SK-N-SH (cell line): ENCODE results near the gene WDR82. TPM values are rescaled to one million over a fixed set of nuclear protein-coding genes. Genes with fewer than 3 reads are reported as not detected.

Experiments used
- CTCF ChIA-PET: fragments of 300-600, 350-600 bp; formaldehyde crosslinking; extraction: SDS; loops from one replicate; lab custom pipeline; 2021; lab: Yijun Ruan, JAX
- POLR2A ChIA-PET: fragments of 350-600 bp; sonication (Branson Sonifier 250); formaldehyde crosslinking; extraction: SDS; loops from one replicate; lab custom pipeline; 2020; ENCODE audit warnings: antibody characterized with exemption, inconsistent platforms; lab: Yijun Ruan, JAX
- DNase-seq: peaks from one replicate; pipeline ENCODE4 v3.0.0; 2012
- H2AFZ ChIP-seq: fragments of 200-600 bp; sonication (generic); 2 replicates; pipeline ENCODE4 v1.8.1; 2016; ENCODE audit warnings: antibody characterized with exemption, mild to moderate bottlenecking, low read depth
- H3F3A ChIP-seq: fragments of 200-600 bp; sonication (generic); replicated peaks from 2 replicates; pipeline ENCODE3; 2016; ENCODE audit warnings: antibody characterized with exemption, mild to moderate bottlenecking; ENCODE audit not compliant: insufficient read depth
- H3K27ac ChIP-seq, 2 experiments: fragments of 200-500 bp in 1 of 2; fragments of 200-600 bp in 1 of 2; sonication (Bioruptor generic) in 1 of 2; sonication (generic), shearing (Covaris generic) in 1 of 2; 2 replicates each; pipeline versions ENCODE4 v1.5.1 to v1.6.1; 2014 to 2016; ENCODE audit warnings: low read depth in 2 of 2, inconsistent platforms in 1 of 2, low read length in 1 of 2, mild to moderate bottlenecking in 1 of 2, mixed read lengths in 1 of 2
- H3K27me3 ChIP-seq: fragments of 200-600 bp; sonication (generic), shearing (Covaris generic); 2 replicates; pipeline ENCODE4 v1.6.1; 2016; ENCODE audit warnings: mixed run types; ENCODE audit not compliant: insufficient read depth
- H3K36me3 ChIP-seq, 2 experiments: fragments of 200-500 bp in 1 of 2; fragments of 200-600 bp in 1 of 2; sonication (Bioruptor generic) in 1 of 2; sonication (generic) in 1 of 2; replicated peaks in 1 of 2; 2 replicates each; pipeline versions ENCODE3 to v1.5.1; 2014 to 2016; ENCODE audit warnings: low read length in 1 of 2, mild to moderate bottlenecking in 1 of 2; ENCODE audit not compliant: insufficient read depth in 2 of 2, control insufficient read depth in 1 of 2
- H3K4me1 ChIP-seq, 2 experiments: fragments of 200-500 bp in 1 of 2; fragments of 200-600 bp in 1 of 2; sonication (Bioruptor generic) in 1 of 2; sonication (generic), shearing (Covaris generic) in 1 of 2; 2 replicates each; pipeline versions ENCODE4 v1.5.1 to v1.6.1; 2014 to 2016; ENCODE audit warnings: low read depth in 1 of 2, low read length in 1 of 2, mixed run types in 1 of 2; ENCODE audit not compliant: insufficient read depth in 2 of 2, control insufficient read depth in 1 of 2
- H3K4me2 ChIP-seq: fragments of 200-600 bp; sonication (generic), shearing (Covaris generic); 2 replicates; pipeline ENCODE4 v1.6.1; 2017; ENCODE audit warnings: mixed run types
- H3K4me3 ChIP-seq, 2 experiments: fragments of 200-500 bp in 1 of 2; fragments of 200-600 bp in 1 of 2; sonication (Bioruptor generic) in 1 of 2; sonication (generic), shearing (Covaris generic) in 1 of 2; 2 replicates each; pipeline versions ENCODE4 v1.5.1 to v1.8.1; 2014 to 2016; ENCODE audit warnings: low read depth in 2 of 2, inconsistent platforms in 1 of 2, low read length in 1 of 2, mild to moderate bottlenecking in 1 of 2, mixed read lengths in 1 of 2, moderate library complexity in 1 of 2
- H3K79me2 ChIP-seq: fragments of 200-600 bp; sonication (generic); 2 replicates; pipeline ENCODE4 v1.8.1; 2017; ENCODE audit warnings: mild to moderate bottlenecking; ENCODE audit not compliant: insufficient read depth
- H3K9ac ChIP-seq: fragments of 200-600 bp; sonication (generic); 2 replicates; pipeline ENCODE4 v1.6.1; 2017; ENCODE audit warnings: mixed run types
- H3K9me2 ChIP-seq: fragments of 200-600 bp; sonication (generic); 2 replicates; pipeline ENCODE4 v1.6.1; 2017; ENCODE audit warnings: mixed run types
- H3K9me3 ChIP-seq: fragments of 200-600 bp; sonication (generic); 2 replicates; pipeline ENCODE4 v1.6.1; 2017; ENCODE audit warnings: mixed run types, mild to moderate bottlenecking, moderate library complexity
- H4K20me1 ChIP-seq: fragments of 200-600 bp; sonication (generic); 2 replicates; pipeline ENCODE4 v1.6.1; 2017; ENCODE audit warnings: mild to moderate bottlenecking, mixed run types; ENCODE audit not compliant: insufficient read depth
- CHD2 ChIP-seq: fragments of 150-350 bp; IDR thresholded peaks from 2 replicates; pipeline ENCODE4 v1.6.1; 2018; ENCODE audit warnings: low read length; ENCODE audit not compliant: partially characterized antibody
- CTCF ChIP-seq: fragments of 200-600 bp; sonication (generic); IDR thresholded peaks from 2 replicates; pipeline ENCODE4 v1.6.1; 2017; ENCODE audit warnings: antibody characterized with exemption, mild to moderate bottlenecking, moderate library complexity
- FOXJ3 ChIP-seq: sonication (generic); formaldehyde crosslinking; IDR thresholded peaks from 2 replicates; pipeline ENCODE4 v1.5.1; 2020; ENCODE audit warnings: mild to moderate bottlenecking, missing genetic modification reagents
- GABPA ChIP-seq: IDR thresholded peaks from 2 replicates; pipeline ENCODE4 v1.4.0; 2012; ENCODE audit warnings: low read depth, mild to moderate bottlenecking
- JUND ChIP-seq: IDR thresholded peaks from 2 replicates; pipeline ENCODE4 v1.4.0; 2012
- MAX ChIP-seq: IDR thresholded peaks from 2 replicates; pipeline ENCODE4 v1.4.0; 2012; ENCODE audit warnings: low read depth
- MXI1 ChIP-seq: IDR thresholded peaks from 2 replicates; pipeline ENCODE4 v1.6.1; 2012; ENCODE audit warnings: mild to moderate bottlenecking, low read depth, low read length, improper control_type of control experiment
- NRF1 ChIP-seq: IDR thresholded peaks from 2 replicates; pipeline ENCODE4 v1.6.1; 2012; ENCODE audit warnings: low read depth, mild to moderate bottlenecking, low read length
- PBX3 ChIP-seq: IDR thresholded peaks from 2 replicates; pipeline ENCODE4; 2012
- RAD21 ChIP-seq: IDR thresholded peaks from 2 replicates; pipeline ENCODE4 v1.6.1; 2012; ENCODE audit warnings: mild to moderate bottlenecking, low read length
- REST ChIP-seq: IDR thresholded peaks from 2 replicates; pipeline ENCODE4 v1.6.1; 2012; ENCODE audit warnings: mild to moderate bottlenecking, low read depth, low read length, moderate library complexity
- RFX5 ChIP-seq: IDR thresholded peaks from 2 replicates; pipeline ENCODE4 v1.6.1; 2012; ENCODE audit warnings: mild to moderate bottlenecking, improper control_type of control experiment, low read length
- RXRA ChIP-seq: IDR thresholded peaks from 2 replicates; pipeline ENCODE4 v1.4.0; 2012; ENCODE audit warnings: low read depth, mild to moderate bottlenecking, borderline replicate concordance
- SIN3A ChIP-seq: IDR thresholded peaks from 2 replicates; pipeline ENCODE4 v1.6.1; 2012; ENCODE audit warnings: low read depth, mild to moderate bottlenecking, low read length, moderate library complexity, borderline replicate concordance
- SMC3 ChIP-seq: IDR thresholded peaks from 2 replicates; pipeline ENCODE4 v1.6.1; 2012; ENCODE audit warnings: low read depth, low read length, improper control_type of control experiment
- TAF1 ChIP-seq: IDR thresholded peaks from 2 replicates; pipeline ENCODE4 v1.6.1; 2012; ENCODE audit warnings: low read depth, mild to moderate bottlenecking, low read length, moderate library complexity, borderline replicate concordance
- TEAD4 ChIP-seq: IDR thresholded peaks from 2 replicates; pipeline ENCODE4 v1.4.0; 2012; ENCODE audit warnings: mild to moderate bottlenecking, borderline replicate concordance; ENCODE audit not compliant: insufficient read depth
- ZBTB33 ChIP-seq: IDR thresholded peaks from 2 replicates; pipeline ENCODE4 v1.4.0; 2012; ENCODE audit warnings: low read depth, borderline replicate concordance
- WGBS: methylation state at CpG from one replicate; pipeline ENCODE4 v1.1.6; 2017; ENCODE audit warnings: low lambda C conversion rate; 5-methylcytosine and 5-hydroxymethylcytosine counted together
- polyA plus RNA-seq, 3 experiments: library from polyadenylated mRNA; depleted of rRNA; stranded (reverse); fragments of >200 nt; gene quantifications; 2 replicates each; pipeline ENCODE4 v1.2.3, GENCODE V29; 2012

The WDR82 gene
- polyA plus RNA-seq, 1 of the 3 experiments (the other 2 are of a cell fraction), result 41.2 TPM

- H3K9ac ChIP-seq, result no peak overlapping the region
- H2AFZ ChIP-seq, result no peak overlapping the region
- 77% methylated on average over 3 of the region's 4 CpGs for WGBS
- no peak overlapping the region for H3K4me3 ChIP-seq
- POLR2A ChIA-PET, result interaction anchor here (0.9 to 2.1 kb wide), 5 partner anchors 9 to 315 kb away, joined by 3 to 17 read pairs (median 4); partner anchors contain the start of genes GLYCTK and WDR82
- no peaks in the 10 kb centered on the region for H3K79me2 ChIP-seq
- no peaks in the 10 kb centered on the region for H3K27me3 ChIP-seq
- H3K9me3 ChIP-seq, result no peaks in the 10 kb centered on the region
- DNase-seq, result no peak
- H3K36me3 ChIP-seq, result no peaks in the 10 kb centered on the region
- H4K20me1 ChIP-seq, result no peaks in the 10 kb centered on the region
- H3K4me1 ChIP-seq, result peaks cover 7 to 79% of the 10 kb centered on the region in 2 experiments; a peak in 2 of 4 replicates
- CTCF ChIA-PET, result interaction anchor here (0.8 to 2.9 kb wide), 7 partner anchors 9 to 87 kb away, joined by 3 to 16 read pairs (median 4); no protein-coding TSS in a partner anchor
- H3F3A ChIP-seq, result no peaks in the 10 kb centered on the region
- TF ChIP-seq JUND, result no peak
- no peak for TF ChIP-seq RAD21
- TF ChIP-seq MAX, result no peak
- TF ChIP-seq CHD2, result no peak
- TF ChIP-seq SIN3A, result no peak
- H3K9me2 ChIP-seq, result no peaks in the 10 kb centered on the region
- peak overlapping the region in 1 of 2 experiments; percentile 98; a peak in 2 of 4 replicates for H3K27ac ChIP-seq
- H3K4me2 ChIP-seq, result no peak overlapping the region
Measured at GRCh38 chr3:52306978-52307377, 28.5 kb upstream of the WDR82 start.

- H3K9ac ChIP-seq, result no peak overlapping the region
- CTCF ChIA-PET, result interaction anchor here (0.8 kb wide), 1 partner anchor 33 kb away, joined by 3 read pairs; no protein-coding TSS in a partner anchor
- H3K36me3 ChIP-seq, result no peaks in the 10 kb centered on the region
- no peak overlapping the region for H3K4me3 ChIP-seq
- peak overlapping the region in 1 of 2 experiments; percentile 98; a peak in 1 of 4 replicates for H3K27ac ChIP-seq
- H2AFZ ChIP-seq, result no peak overlapping the region
- WGBS, result 92% methylated on average over 5 of the region's 5 CpGs
- H4K20me1 ChIP-seq, result no peaks in the 10 kb centered on the region
- H3K9me3 ChIP-seq, result no peaks in the 10 kb centered on the region
- DNase-seq, result no peak
- H3K9me2 ChIP-seq, result no peaks in the 10 kb centered on the region
- H3K79me2 ChIP-seq, result no peaks in the 10 kb centered on the region
- no peaks in the 10 kb centered on the region for H3F3A ChIP-seq
- H3K4me1 ChIP-seq, result peaks cover 2 to 73% of the 10 kb centered on the region in 2 experiments; a peak in 3 of 4 replicates
- no peaks in the 10 kb centered on the region for H3K27me3 ChIP-seq
- POLR2A ChIA-PET, result no interaction called here
- no peak overlapping the region for H3K4me2 ChIP-seq
- TF ChIP-seq TAF1, result no peak
- no peak for TF ChIP-seq RXRA
- TF ChIP-seq SMC3, result no peak
- TF ChIP-seq CTCF, result no peak
- TF ChIP-seq RFX5, result no peak
- TF ChIP-seq ZBTB33, result no peak
- TF ChIP-seq TEAD4, result no peak
- TF ChIP-seq GABPA, result no peak
- TF ChIP-seq REST, result no peak
- no peak for TF ChIP-seq FOXJ3 (CRISPR knock-in tag)
- no peak for TF ChIP-seq CHD2
- TF ChIP-seq NRF1, result no peak
- no peak for TF ChIP-seq MAX
- TF ChIP-seq MXI1, result no peak
- TF ChIP-seq PBX3, result no peak
Measured at GRCh38 chr3:52305926-52306325, 27.5 kb upstream of the WDR82 start.
